ENCODE data around the gene ZFP3.
"Not testable (repeated sequence)": the region's sequence is repeated elsewhere in the genome, so short reads cannot be mapped to it uniquely, and the experiment has no call there.

The ZFP3 gene

GRCh38 chr17:5126719-5127488 is 48.6 kb downstream of the ZFP3 start:
- no peak for DNase-seq

GRCh38 chr17:5127910-5128309 is 49.6 kb downstream of the ZFP3 start:
- no peak for DNase-seq

GRCh38 chr17:5128387-5128786 is 50.1 kb downstream of the ZFP3 start:
- not testable (repeated sequence) for DNase-seq

GRCh38 chr17:5128905-5129535 is 50.8 kb downstream of the ZFP3 start:
- no peak for DNase-seq

GRCh38 chr17:5129770-5130169 is 51.5 kb downstream of the ZFP3 start:
- DNase-seq, result not testable (repeated sequence)

GRCh38 chr17:5130261-5130660 is 52.0 kb downstream of the ZFP3 start:
- DNase-seq, result not testable (repeated sequence)

- DNase-seq, result not testable (repeated sequence)
Measured at GRCh38 chr17:5130687-5131086, 52.4 kb downstream of the ZFP3 start.

GRCh38 chr17:5131146-5131715 is 53.0 kb downstream of the ZFP3 start:
- DNase-seq, result no peak

- DNase-seq, result not testable (repeated sequence)
Measured at GRCh38 chr17:5131799-5132502, 53.7 kb downstream of the ZFP3 start.

GRCh38 chr17:5132503-5133225 is 54.4 kb downstream of the ZFP3 start:
- not testable (repeated sequence) for DNase-seq

GRCh38 chr17:5133311-5133710 is 55.0 kb downstream of the ZFP3 start:
- DNase-seq, result no peak

- not testable (repeated sequence) for DNase-seq
Measured at GRCh38 chr17:5133961-5134360, 55.7 kb downstream of the ZFP3 start.

- DNase-seq, result not testable (repeated sequence)
Measured at GRCh38 chr17:5134571-5134970, 56.3 kb downstream of the ZFP3 start.

GRCh38 chr17:5135131-5135712 is 57.0 kb downstream of the ZFP3 start:
- DNase-seq, result not testable (repeated sequence)

GRCh38 chr17:5135726-5136579 is 57.7 kb downstream of the ZFP3 start:
- DNase-seq, result no peak

GRCh38 chr17:5136580-5137412 is 58.5 kb downstream of the ZFP3 start:
- DNase-seq, result not testable (repeated sequence)

GRCh38 chr17:5137511-5138197 is 59.4 kb downstream of the ZFP3 start:
- DNase-seq, result not testable (repeated sequence)

GRCh38 chr17:5138198-5138544 is 59.9 kb downstream of the ZFP3 start:
- not testable (repeated sequence) for DNase-seq

GRCh38 chr17:5138616-5139457 is 60.6 kb downstream of the ZFP3 start:
- no peak for DNase-seq

All from NCI-H510A treated with DMSO at 0.1 percent for 48 hours (cell line).